GM12878 (cell line): ENCODE measurements around the gene CYB5A. TPM values are rescaled to one million over a fixed set of nuclear protein-coding genes. Genes with fewer than 3 reads are reported as not detected.

ENCODE experiments used
- ATAC-seq: fragments of 200-7000 bp; cut with Tn5 transposase; 3 replicates; pipeline ENCODE4 v1.9.1; 2020; ENCODE audit warnings: mild to moderate bottlenecking, moderate library complexity
- BruUV-seq: library from RNA; stranded (reverse); fragments of 400-500 nt; replicated peaks from 2 replicates; lab custom pipeline; 2021; lab: Mats Ljungman, UMichigan
- CTCF ChIA-PET: fragments of 300-600 bp; sonication (Branson Sonifier 250); formaldehyde crosslinking; extraction: SDS; loops from one replicate; lab custom pipeline; 2021; ENCODE audit warnings: inconsistent platforms; lab: Yijun Ruan, JAX
- POLR2A ChIA-PET: fragments of 350-600 bp; formaldehyde crosslinking; extraction: SDS; loops from one replicate; lab custom pipeline; 2021; ENCODE audit warnings: inconsistent platforms; lab: Charles Lee
- RAD21 ChIA-PET: fragments of 300-600 bp; sonication (Branson Sonifier 250); formaldehyde crosslinking; loops from one replicate; lab custom pipeline; 2023; ENCODE audit warnings: antibody characterized with exemption; ENCODE audit not compliant: unreplicated experiment; lab: Charles Lee
- SMC1A ChIA-PET: fragments of 300-600 bp; sonication (Branson Sonifier 250); formaldehyde crosslinking; loops from one replicate; lab custom pipeline; 2023; ENCODE audit not compliant: unreplicated experiment, uncharacterized antibody; lab: Charles Lee
- DNase-seq: peaks from one replicate; pipeline ENCODE4 v3.0.0-alpha.2; 2011; ENCODE audit warnings: low read depth, low spot score
- FAIRE-seq: peaks from 3 replicates; lab custom pipeline; 2011; peaks lifted over from hg19 to GRCh38; lab: Jason Lieb, UNC
- H2AFZ ChIP-seq: 2 replicates; pipeline ENCODE4 v1.6.0; 2011; ENCODE audit warnings: low read depth, low read length, control low read depth; ENCODE audit not compliant: control insufficient read depth
- H3K27ac ChIP-seq: 2 replicates; pipeline ENCODE4 v1.5.1; 2011; ENCODE audit warnings: control low read depth; ENCODE audit not compliant: control insufficient read depth, insufficient read depth
- H3K27me3 ChIP-seq, 2 experiments: replicated peaks in 1 of 2; 2 replicates each; pipeline versions ENCODE4 v1.6.0 to v1.6.1; 2011; ENCODE audit warnings: low read length in 1 of 2; ENCODE audit not compliant: control insufficient read depth in 2 of 2, insufficient read depth in 2 of 2
- H3K36me3 ChIP-seq, 2 experiments: 2 replicates each; pipeline ENCODE4 v1.5.1; 2011; ENCODE audit warnings: low read length in 1 of 2; ENCODE audit not compliant: control insufficient read depth in 2 of 2, insufficient read depth in 2 of 2
- H3K4me1 ChIP-seq: 2 replicates; pipeline ENCODE4 v1.6.1; 2011; ENCODE audit warnings: mild to moderate bottlenecking, low read length, moderate library complexity, mixed read lengths; ENCODE audit not compliant: control insufficient read depth, insufficient read depth
- H3K4me2 ChIP-seq: 2 replicates; pipeline ENCODE4 v1.6.0; 2011; ENCODE audit warnings: control low read depth; ENCODE audit not compliant: control insufficient read depth, insufficient read depth
- H3K4me3 ChIP-seq: fragments of 200-600 bp; sonication (generic); 2 replicates; pipeline ENCODE4 v1.5.1; 2016
- H3K79me2 ChIP-seq: 2 replicates; pipeline ENCODE4 v1.6.0; 2011; ENCODE audit warnings: low read length; ENCODE audit not compliant: control insufficient read depth, insufficient read depth
- H3K9ac ChIP-seq: 2 replicates; pipeline ENCODE4 v1.8.0; 2011; ENCODE audit warnings: low read length, control low read depth, mixed read lengths; ENCODE audit not compliant: control insufficient read depth, insufficient read depth
- H3K9me3 ChIP-seq: replicated peaks from 3 replicates; pipeline ENCODE4 v1.5.1; 2011; ENCODE audit warnings: mild to moderate bottlenecking, low read length; ENCODE audit not compliant: control insufficient read depth, insufficient read depth
- H4K20me1 ChIP-seq: 2 replicates; pipeline ENCODE4 v1.6.0; 2011; ENCODE audit not compliant: control insufficient read depth, insufficient read depth
- CEBPB ChIP-seq, 2 experiments: fragments of 150-350 bp in 1 of 2; IDR thresholded peaks; 2 replicates each; pipeline ENCODE4 v1.6.1; 2012 to 2014; ENCODE audit warnings: low read depth in 2 of 2, low read length in 2 of 2, borderline replicate concordance in 1 of 2, inconsistent platforms in 1 of 2
- DPF2 ChIP-seq: fragments of 450-650 bp; IDR thresholded peaks from 2 replicates; pipeline ENCODE4 v1.6.1; 2017; ENCODE audit warnings: mild to moderate bottlenecking
- FOS ChIP-seq: IDR thresholded peaks from 3 replicates; pipeline ENCODE4 v1.6.1; 2011; ENCODE audit warnings: borderline replicate concordance; ENCODE audit not compliant: insufficient read length; ENCODE audit errors: extremely low read depth
- GATAD2B ChIP-seq: fragments of 450-650 bp; conservative IDR thresholded peaks from 2 replicates; pipeline ENCODE4 v1.6.1; 2017; ENCODE audit warnings: low read depth, mild to moderate bottlenecking, moderate library complexity
- HDAC6 ChIP-seq: fragments of 200-600 bp; sonication (generic); IDR thresholded peaks from one replicate; pipeline ENCODE4 v1.8.0; 2017; ENCODE audit warnings: antibody characterized with exemption; ENCODE audit not compliant: unreplicated experiment
- JUNB ChIP-seq: IDR thresholded peaks from 2 replicates; pipeline ENCODE4 v1.6.1; 2016; ENCODE audit warnings: antibody characterized with exemption, mild to moderate bottlenecking
- KDM1A ChIP-seq: fragments of 200-600 bp; sonication (generic); IDR thresholded peaks from 2 replicates; pipeline ENCODE4 v1.6.1; 2016; ENCODE audit warnings: borderline replicate concordance
- NFIC ChIP-seq: IDR thresholded peaks from 2 replicates; pipeline ENCODE4 v1.6.1; 2012; ENCODE audit warnings: low read depth, mild to moderate bottlenecking, inconsistent platforms, low read length, moderate library complexity
- POLR2AphosphoS2 ChIP-seq: IDR thresholded peaks from 2 replicates; pipeline ENCODE4 v1.6.1; 2011; ENCODE audit warnings: low read depth, mild to moderate bottlenecking, low read length, improper control_type of control experiment, moderate library complexity
- RAD21 ChIP-seq: IDR thresholded peaks from 2 replicates; pipeline ENCODE4 v1.6.1; 2011; ENCODE audit warnings: mild to moderate bottlenecking, low read depth, low read length, moderate library complexity; ENCODE audit not compliant: insufficient read depth
- SP1 ChIP-seq: IDR thresholded peaks from one replicate; pipeline ENCODE4 v1.6.1; 2011; ENCODE audit warnings: low read depth, low read length
- SREBF2 ChIP-seq: IDR thresholded peaks from 2 replicates; pipeline ENCODE4 v1.6.1; 2012; ENCODE audit warnings: mild to moderate bottlenecking, low read length
- ZBTB33 ChIP-seq: fragments of 450-650 bp; IDR thresholded peaks from 2 replicates; pipeline ENCODE4 v1.6.1; 2017; ENCODE audit warnings: mild to moderate bottlenecking
- ZNF217 ChIP-seq: fragments of 450-650 bp; IDR thresholded peaks from 2 replicates; pipeline ENCODE4 v1.6.1; 2017; ENCODE audit warnings: antibody characterized with exemption, mild to moderate bottlenecking
- WGBS: methylation state at CpG from one replicate; pipeline ENCODE4 v1.1.6; 2016; ENCODE audit warnings: low lambda C conversion rate; ENCODE audit not compliant: insufficient replicate concordance, insufficient coverage; ENCODE audit errors: missing lambda C conversion rate; 5-methylcytosine and 5-hydroxymethylcytosine counted together
- in situ Hi-C: fragments of 300-500 bp; cut with MboI; formaldehyde crosslinking; loops from 9 replicates; pipeline ENCODE4 v1.14.3; 2018; ENCODE audit warnings: mixed read lengths
- intact Hi-C: fragments of 100-400 bp; cut with micrococcal nuclease; formaldehyde crosslinking; loops from one replicate; pipeline ENCODE4 v1.14.2; 2022; ENCODE audit not compliant: unreplicated experiment
- polyA plus RNA-seq, 11 experiments: library from polyadenylated mRNA; depleted of rRNA in 4 of 11; unstranded in 6 of 11; stranded (reverse) in 5 of 11; fragments of >200 nt; fragmentation: Nextera tagmentation in 4 of 11; fragmentation: Illumina TruSeq in 1 of 11; extraction: Ambion mirVana in 4 of 11; extraction: Trizol in 1 of 11; gene quantifications; 1 replicate in 1 of 11; 2 replicates in 10 of 11; pipeline versions ENCODE4 v1.2.1 to v1.2.3, GENCODE V29; 2011 to 2016; ENCODE audit warnings: inconsistent platforms in 2 of 11, missing spikeins in 2 of 11, low read depth in 1 of 11
- total RNA-seq, 4 experiments: library from RNA; depleted of rRNA in 3 of 4; stranded (reverse); fragments of >200 nt in 3 of 4; fragmentation: Illumina TruSeq in 1 of 4; extraction: Trizol in 1 of 4; gene quantifications; 2 replicates each; pipeline versions ENCODE4 v1.2.1 to v1.2.3, GENCODE V29; 2013 to 2021
- TF ChIP-seq, protein P1 (sequence below): fragments of 450-650 bp; IDR thresholded peaks from 2 replicates; pipeline ENCODE4 v1.6.1; 2018; ENCODE audit warnings: mild to moderate bottlenecking, low read depth, moderate library complexity; ENCODE audit not compliant: partially characterized antibody

The CYB5A gene
- total and polyA plus RNA-seq, 10 of the 15 experiments (the other 5 are each of a cell fraction or from before 2014, with no cell fraction given) = 60.2 to 129 (median 103) TPM

GRCh38 chr18:74281980-74282754 lies 9.6 kb downstream of the CYB5A start:
- H3K79me2 ChIP-seq = no peaks in the 10 kb centered on the region; the same call in 1 of the 2 replicates
- ChIA-PET SMC1A (no interaction called here), POLR2A (interaction anchor here (1.0 kb wide), 1 partner anchor 16 kb away, joined by 3 read pairs; no protein-coding TSS in a partner anchor), RAD21 (no interaction called here), CTCF (no interaction called here)
- in situ Hi-C loops (no loop called here), intact Hi-C loops (no loop called here)
- no peaks in the 10 kb centered on the region for H4K20me1 ChIP-seq
- 0 out of 2 replicates have a peak overlapping the region, but pooled peaks have one; percentile 1 for H3K27ac ChIP-seq
- H3K4me2 ChIP-seq = 0 out of 2 replicates have a peak overlapping the region, but pooled peaks have one; percentile 15
- ATAC-seq = peak; percentile 63
- no peak overlapping the region for H3K9ac ChIP-seq
- no peaks in the 10 kb centered on the region; a peak in 1 of 4 replicates for H3K36me3 ChIP-seq
- no peak overlapping the region for H3K4me3 ChIP-seq
- no peak for FAIRE-seq
- no peaks in the 10 kb centered on the region for H3K27me3 ChIP-seq
- TF ChIP-seq JUNB = no peak
- TF ChIP-seq, protein P1, sequence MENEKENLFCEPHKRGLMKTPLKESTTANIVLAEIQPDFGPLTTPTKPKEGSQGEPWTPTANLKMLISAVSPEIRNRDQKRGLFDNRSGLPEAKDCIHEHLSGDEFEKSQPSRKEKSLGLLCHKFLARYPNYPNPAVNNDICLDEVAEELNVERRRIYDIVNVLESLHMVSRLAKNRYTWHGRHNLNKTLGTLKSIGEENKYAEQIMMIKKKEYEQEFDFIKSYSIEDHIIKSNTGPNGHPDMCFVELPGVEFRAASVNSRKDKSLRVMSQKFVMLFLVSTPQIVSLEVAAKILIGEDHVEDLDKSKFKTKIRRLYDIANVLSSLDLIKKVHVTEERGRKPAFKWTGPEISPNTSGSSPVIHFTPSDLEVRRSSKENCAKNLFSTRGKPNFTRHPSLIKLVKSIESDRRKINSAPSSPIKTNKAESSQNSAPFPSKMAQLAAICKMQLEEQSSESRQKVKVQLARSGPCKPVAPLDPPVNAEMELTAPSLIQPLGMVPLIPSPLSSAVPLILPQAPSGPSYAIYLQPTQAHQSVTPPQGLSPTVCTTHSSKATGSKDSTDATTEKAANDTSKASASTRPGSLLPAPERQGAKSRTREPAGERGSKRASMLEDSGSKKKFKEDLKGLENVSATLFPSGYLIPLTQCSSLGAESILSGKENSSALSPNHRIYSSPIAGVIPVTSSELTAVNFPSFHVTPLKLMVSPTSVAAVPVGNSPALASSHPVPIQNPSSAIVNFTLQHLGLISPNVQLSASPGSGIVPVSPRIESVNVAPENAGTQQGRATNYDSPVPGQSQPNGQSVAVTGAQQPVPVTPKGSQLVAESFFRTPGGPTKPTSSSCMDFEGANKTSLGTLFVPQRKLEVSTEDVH = no peak
- TF ChIP-seq KDM1A = no peak
- TF ChIP-seq POLR2AphosphoS2 = no peak
- no peak for TF ChIP-seq DPF2
- TF ChIP-seq SREBF2 = no peak
- TF ChIP-seq GATAD2B = no peak
- no peak for TF ChIP-seq RAD21
- TF ChIP-seq ZNF217 = no peak
- TF ChIP-seq FOS = no peak
- no peak for TF ChIP-seq CEBPB (IDR thresholded peaks at IDR 0.05; ENCODE audit: borderline replicate concordance in 1 of 2, low read depth in 2 of 2, low read length in 2 of 2)
- no peak for TF ChIP-seq HDAC6
- TF ChIP-seq SP1 = no peak
- TF ChIP-seq NFIC = no peak
- no peak for TF ChIP-seq ZBTB33
- H2AFZ ChIP-seq = peak overlapping the region; percentile 3
- DNase-seq = no peak
- WGBS = 68% methylated on average over 12 of the region's 12 CpGs
- no TSS peak for BruUV-seq
- peaks cover 7% of the 10 kb centered on the region; the same call in 1 of the 2 replicates for H3K4me1 ChIP-seq
- no peaks in the 10 kb centered on the region for H3K9me3 ChIP-seq
